SIG-M5 treated with dmso at 0.1 percent for 504 hours (cell line): ENCODE data around the gene ATP9B.

Experiments used
- DNase-seq: peaks from one replicate; lab custom pipeline; 2025; ENCODE audit not compliant: unreplicated experiment; lab: John Stamatoyannopoulos, UW

Gene ATP9B

DNA sequence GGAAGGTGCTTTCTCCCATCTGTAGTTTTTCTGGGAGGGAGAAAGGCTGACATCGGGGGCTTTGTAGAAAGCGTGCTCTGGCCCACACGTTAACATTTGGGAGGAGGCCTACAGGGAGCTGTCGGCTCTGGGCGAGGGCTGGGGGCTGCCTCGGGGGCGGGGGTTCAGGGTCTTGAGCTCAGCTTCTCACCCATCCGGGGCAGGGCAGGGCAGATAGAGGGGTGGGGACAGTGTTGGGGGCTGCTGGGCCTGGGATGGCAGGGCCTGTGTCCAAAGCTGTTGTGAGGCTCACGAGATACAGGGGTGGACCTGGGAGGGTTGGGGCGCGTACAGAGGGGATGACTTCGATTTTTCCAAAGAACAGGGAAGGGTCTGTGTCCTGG is 353.6 kb downstream of the ATP9B start:
- no peak for DNase-seq

DNA sequence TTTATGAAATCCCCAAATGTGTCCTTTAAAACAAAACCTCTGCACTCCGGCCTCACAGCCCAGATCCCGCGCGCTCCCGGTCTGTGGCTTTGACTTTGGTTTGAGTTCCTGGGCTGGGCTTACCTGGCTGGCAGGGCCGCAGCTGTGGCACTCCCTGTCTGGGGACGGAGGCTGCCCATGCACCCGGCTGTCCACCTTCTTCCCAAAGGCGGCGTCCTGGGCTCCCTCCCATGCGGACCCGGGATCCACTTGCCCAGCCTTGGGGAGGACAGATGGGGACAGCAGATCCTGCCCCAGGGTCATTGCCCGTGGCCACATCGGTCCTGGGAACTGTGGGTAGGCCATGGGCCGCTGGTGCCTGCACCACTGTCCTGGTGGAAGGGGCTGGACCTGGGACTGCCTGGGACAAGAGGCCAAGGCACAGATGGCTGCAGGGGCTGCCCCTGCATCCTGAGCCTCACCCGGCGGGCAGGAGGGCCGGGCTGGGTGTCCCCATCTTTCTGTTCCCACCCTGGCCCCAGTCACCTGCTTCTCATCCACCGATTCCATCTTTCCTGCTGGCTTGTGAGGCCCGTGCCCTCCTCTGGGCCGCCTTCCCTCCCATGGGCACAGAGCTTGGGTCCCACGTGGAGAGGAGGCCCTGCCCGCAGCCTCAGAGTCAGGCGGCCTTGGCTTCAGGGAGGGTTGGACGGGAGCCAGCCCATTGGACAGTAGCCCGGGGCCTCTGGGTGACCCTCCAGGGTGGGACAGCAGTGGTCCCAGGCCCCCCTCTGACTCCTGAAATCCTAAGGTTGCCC is 354.2 kb downstream of the ATP9B start:
- no peak for DNase-seq

DNA sequence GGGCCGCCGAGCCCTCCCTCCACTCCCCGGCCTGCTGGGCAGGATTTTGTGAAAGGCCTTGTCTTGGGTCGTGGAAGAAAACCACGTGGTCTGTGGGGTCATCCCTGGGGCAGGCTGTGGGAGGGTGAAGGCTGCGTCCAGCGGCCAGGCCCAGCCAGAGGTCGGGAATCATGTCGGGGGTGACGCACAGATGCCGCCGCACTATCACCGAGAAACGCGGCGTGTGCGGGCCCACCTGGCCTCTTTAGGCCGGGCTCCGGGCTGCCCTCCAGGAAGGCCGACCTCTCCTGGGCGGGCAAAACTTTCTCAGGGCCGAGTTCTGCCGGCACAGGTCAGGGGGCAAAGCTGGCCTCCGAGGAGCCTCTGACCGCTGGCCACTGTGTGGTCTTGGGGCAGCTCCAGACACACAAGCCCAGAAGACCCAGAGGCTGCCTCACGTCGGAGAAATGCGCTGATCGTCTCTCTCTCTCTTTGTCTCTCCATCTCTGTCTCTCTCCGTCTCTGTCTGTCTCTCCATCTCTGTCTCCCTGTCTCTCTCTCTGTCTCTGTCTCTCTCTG is 354.9 kb downstream of the ATP9B start:
- DNase-seq = no peak

DNA sequence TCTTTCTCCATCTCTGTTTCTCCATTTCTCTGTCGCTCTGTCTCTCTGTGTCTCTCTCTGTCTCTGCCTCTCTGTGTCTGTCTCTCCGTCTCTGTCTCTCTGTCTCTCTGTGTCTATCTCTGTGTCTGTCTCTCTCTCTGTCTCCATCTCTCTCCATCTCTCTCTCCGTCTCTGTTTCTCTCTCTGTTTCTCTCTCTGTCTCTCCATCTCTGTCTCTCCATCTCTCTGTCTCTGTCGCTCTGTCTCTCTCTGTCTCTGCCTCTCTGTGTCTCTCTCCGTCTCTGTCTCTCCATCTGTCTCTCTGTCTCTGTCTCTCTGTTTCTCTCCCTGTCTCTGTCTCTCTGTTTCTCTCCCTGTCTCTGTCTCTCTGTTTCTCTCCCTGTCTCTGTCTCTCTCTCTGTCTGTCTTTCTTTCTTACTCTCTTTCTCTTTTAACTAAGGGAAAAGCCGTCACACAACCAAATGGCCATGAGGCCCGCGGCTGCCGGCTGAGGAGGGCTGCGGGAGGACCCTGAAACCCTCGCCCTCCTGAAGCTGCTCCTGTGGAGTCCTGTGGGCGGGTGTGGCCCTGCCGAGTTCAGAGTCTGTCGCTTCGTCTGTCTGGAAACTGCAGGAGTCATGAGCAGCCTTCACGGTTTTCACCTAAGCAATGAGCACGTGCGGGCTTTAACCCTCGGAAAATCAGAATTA is 355.8 kb downstream of the ATP9B start:
- no peak for DNase-seq

DNA sequence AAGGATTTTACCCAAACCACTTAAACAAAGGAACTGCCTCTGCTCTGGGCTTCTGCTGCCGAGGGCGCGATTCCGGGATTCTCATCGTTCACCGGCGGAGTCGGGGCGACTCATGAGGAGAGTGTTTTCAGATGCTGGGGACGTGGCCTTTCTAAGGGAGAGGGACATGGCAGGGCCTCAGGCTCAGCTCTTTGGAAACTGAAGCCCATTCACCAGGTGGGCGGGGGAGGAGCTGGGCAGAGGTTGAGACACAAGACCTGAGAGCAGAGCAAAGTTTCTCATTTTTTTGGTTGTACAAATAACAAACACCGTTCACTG is 356.3 kb downstream of the ATP9B start:
- no peak for DNase-seq

DNA sequence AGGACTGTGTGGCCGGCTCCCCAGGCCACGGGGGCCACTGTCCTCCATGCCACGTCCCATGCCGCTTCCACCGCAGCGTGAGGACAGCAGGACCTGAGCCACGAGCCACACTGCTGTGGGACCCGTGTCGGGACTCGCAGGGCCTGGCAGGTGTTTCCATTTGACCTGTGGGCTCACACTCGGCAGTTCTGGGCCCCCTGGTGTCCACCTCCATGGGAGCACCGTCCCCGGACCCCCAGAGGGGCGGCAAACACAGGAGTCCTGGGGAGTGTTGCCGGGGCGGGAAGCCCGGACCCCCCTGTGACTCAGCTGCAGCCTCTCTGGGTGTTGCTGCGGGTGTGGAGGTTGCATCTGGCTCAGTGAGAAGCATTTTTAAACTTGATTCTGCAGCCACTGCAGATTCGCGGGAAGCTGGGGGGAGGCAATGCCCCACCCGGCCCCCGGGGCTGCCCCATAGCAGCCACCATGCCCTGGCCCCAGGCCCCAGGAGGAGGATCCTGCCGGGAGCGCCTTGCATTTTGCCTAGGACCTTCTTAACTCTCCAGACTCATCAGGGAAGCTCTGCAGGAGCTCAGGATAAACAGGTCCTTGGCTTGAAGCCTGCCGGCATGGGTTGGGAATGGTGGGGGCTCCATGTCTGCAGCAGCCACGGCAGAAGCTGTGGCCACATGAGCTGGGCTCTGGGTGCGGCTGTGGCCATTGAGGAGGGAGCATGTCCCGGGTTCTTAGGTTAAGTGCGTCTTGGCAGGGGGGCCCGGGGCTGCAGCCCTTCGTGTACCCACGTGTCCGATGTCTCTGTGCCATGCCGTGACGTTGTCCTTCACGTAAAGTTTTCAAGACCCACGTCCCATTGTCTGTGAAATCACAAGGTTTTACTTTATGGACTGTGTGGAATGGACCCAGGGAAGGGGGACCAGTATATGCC is 357.4 kb downstream of the ATP9B start:
- no peak for DNase-seq

DNA sequence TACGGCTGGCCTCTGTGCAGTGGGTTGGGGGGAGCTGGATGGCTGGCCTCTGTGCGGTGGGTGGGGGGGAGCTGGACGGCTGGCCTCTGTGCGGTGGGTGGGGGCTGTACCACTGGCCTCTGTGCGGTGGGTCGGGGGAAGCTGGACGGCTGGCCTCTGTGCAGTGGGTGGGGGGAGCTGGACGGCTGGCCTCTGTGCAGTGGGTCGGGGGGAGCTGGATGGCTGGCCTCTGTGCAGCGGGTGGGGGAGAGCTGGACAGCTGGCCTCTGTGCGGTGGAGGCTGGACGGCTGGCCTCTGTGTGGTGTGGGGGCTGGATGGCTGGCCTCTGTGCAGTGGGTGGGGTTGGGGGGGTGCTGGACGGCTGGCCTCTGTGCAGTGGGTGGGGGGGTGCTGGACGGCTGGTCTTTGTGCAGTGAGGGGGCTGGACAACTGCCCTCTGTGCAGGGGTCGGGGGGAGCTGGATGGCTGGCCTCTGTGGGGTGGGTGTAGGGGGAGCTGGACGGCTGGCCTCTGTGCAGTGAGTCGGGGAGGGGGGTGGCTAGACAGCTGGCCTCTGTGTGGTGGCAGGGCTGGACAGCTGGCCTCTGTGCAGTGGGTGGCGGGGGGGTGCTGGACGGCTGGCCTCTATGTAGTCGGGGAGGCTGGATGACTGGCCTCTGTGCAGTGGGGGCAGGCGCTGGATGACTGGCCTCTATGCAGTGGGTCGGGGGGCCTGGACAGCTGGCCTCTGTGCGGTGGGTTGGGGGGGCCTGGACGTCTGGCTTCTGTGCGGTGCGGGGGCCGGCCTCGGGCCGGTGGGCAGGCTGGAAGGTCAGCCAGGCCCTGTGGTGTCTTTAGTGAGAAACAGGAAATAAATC is 358.4 kb downstream of the ATP9B start:
- DNase-seq = no peak
